Skin of body (tissue), 2 donors: ENCODE measurements around the gene CIT. TPM values are rescaled to one million over a fixed set of nuclear protein-coding genes. Genes with fewer than 3 reads are reported as not detected.
"Not testable (repeated sequence)": the region's sequence is repeated elsewhere in the genome, so short reads cannot be mapped to it uniquely, and the experiment has no call there.

Experiments
- DNase-seq: peaks from one replicate; lab custom pipeline; 2025; lab: John Stamatoyannopoulos, UW
- total RNA-seq: library from RNA; depleted of rRNA; stranded (reverse); fragments of >200 nt; gene quantifications from one replicate; pipeline ENCODE4 v1.2.3, GENCODE V29; 2014

The CIT gene
- total RNA-seq, 1 donor from 2014 or later, result 10.7 TPM

DNA sequence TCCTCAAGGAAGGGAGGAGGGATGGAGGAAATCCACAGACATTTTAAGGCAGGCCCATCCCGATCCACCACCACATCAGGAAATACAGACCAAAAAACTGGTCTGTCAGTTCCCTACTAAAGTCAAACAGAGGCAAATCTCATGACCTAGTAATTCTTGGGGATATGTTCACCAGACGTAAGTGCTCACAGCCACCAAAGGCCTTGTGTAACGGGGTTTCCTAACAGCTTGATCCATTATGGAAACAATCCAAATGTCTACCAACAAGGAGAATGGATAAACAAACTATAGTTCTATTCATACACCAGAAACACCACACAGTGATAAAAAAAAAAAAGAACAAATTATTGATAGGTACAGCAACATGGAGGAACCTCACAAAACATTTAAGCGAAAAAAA is 136.3 kb downstream of the CIT start:
- DNase-seq, result no peak

DNA sequence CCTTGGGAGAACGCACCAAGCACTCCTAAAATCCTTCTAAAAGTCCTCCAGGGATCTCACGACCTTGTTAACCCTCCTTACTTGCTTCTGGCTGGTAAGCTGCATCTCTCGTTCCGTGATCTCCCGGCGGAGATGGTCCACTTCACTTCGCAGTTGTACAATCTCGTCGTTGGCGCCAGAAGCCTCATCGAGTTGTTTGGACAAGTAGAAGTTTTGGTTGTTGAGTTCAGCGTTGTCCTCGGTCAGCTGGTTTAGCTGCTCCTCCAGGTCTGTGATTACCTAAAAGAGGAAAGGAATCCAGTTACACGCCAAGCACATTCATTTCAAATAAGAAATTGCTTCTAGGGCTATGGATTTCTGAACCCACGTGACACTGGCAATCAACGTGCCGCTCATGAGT is 142.0 kb downstream of the CIT start:
- DNase-seq, result no peak

DNA sequence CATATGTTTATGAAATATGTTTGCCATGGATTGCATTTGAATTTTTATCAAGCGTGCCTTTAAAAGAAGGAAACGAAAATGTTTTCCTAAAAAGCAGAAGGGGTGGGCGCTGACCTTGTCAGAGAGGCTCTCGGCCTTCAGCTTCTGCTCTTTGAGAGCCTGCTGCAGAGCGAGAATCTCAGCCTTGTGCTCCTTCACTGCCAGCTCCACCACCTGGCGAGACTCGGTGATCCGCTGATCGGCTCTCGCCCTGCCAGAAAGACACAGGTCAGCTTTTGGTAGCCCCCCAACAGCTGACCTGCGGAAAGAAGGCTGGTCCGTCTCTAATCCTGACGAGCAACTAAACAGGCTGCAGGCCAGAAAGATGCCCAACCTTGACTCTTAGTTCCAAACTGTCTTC is 146.7 kb downstream of the CIT start:
- DNase-seq, result no peak

DNA sequence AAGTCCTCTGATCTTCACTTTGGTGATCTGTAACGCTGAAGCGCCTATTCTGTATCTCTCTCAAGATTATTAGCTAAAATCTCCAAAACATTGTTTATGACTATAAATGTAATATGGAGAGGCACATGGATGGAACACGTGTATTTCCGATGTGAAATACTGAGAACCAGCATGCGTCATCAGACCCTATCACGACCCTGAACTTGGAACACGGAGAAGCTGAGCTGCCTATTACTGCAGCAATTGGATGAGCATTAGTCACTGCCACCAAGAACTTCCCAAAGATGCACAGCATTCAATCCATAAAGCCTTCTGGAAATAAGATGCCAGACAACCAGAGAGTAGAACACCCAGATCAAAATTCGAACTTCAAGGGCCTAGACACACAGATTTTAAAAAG is 147.2 kb downstream of the CIT start:
- no peak for DNase-seq

GRCh38 chr12:119728444-119728745 is 148.7 kb downstream of the CIT start:
- DNase-seq, result no peak

DNA sequence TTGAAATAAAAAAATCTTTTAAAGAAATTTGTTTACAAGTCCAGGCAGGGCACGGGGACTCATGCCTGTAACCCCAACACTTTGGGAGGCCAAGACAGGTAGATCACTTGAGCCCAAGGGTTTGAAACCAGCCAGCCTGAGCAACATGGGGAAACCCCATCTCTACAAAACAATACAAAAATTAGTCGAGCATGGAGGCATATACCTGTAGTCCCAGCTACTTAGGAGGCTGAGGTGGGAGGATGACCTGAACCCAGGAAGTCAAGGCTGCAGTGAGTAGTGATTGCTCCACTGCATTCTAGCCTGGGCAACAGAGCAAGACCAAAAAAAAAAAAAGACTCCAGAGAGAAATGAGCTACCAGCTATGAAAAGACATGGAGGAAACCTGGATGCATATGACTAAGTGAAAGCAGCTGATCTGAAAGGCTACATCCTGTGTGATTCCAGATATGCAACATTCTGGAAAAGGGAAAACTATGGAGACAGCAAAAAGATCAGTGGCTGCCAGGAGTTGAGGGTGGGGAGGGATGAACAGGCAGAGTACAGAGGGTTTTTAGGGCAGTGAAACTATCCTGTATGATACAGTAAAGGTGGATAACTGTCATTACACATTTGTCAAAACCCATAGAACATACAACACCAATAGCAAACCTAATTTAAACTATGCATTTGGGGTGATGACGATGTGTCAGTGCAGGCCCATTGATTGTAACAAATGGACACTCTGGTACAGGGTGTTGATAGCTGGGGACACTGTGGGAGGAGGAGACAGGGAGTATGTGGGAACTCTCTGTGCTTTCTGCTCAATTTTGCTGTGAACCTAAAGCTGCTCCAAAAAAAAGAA is 149.3 kb downstream of the CIT start:
- no peak for DNase-seq

DNA sequence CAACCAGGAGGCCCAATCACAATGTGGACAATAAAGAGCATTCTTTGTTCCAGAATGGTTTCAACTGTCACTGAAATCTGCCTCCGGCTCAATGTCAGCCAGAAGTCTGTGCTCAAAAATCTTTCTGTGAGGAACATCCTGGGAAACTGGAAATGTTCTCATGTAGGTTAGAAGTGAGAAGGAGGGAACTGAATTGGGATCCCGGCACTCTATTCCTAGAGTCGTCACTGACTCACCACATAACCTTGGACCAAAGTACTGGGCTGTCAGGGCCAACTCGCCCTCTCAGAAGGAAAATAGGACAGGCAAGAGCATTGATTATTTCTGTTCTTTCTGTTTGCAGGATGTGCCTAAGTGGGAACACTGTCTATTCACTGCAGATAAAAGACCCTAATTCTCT is 151.6 kb downstream of the CIT start:
- DNase-seq, result no peak

DNA sequence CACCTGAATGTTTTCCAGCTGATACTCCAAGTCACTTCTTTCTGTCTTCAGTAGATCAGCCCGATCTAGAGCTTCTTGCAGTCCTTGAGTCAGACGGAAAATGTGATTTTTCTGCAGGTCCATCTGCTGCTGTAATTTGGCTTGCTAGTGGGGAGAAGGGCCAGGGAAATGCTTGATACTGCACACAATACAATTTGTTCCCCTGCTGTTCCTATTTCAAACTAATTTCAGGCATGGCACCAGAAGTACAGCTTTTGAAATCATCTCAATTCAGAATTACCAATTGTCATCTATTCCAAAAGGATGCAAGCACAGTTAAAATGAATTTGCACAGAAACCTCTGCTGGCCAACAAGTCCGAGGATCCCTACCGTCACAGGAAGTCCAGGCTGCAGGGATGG is 155.8 kb downstream of the CIT start:
- no peak for DNase-seq

- no peak for DNase-seq
These were observed 156.8 kb downstream of the CIT start for GRCh38 chr12:119720349-119720748.

DNA sequence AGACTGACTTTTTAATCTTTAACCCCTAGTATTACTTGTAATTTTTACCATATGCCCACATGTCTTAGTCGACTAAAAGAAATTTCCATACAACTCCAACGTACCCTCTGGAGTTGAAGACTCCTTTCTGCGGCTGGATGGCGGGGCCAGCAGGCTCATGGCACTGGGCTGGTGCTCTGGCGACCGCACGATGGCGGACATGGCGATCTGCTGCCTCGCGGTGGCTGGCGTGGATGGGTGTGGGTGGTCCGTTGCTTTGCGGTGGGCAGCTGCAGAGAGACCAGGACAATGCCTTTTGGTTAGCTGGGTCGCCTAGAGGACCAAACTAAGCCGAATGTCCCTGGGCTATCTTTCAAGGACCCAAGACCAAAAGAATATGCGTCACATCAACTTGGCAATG is 159.0 kb downstream of the CIT start:
- no peak for DNase-seq

DNA sequence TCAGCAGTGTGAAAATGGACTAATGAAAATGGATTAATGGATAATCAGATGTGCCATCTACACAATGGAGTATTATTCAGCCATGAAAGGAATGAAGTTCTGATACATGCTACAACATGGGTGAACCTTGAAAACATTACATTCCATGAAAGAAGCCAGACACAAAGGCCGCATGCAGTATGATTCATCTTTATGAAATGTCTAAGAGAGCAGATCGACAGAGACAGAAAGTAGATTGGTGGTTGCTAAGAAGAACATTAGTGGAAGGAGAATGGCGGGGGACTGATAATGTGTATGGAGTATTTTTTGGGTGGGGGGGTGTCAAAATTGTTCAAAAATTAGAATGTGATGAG is 161.9 kb downstream of the CIT start:
- no peak for DNase-seq

DNA sequence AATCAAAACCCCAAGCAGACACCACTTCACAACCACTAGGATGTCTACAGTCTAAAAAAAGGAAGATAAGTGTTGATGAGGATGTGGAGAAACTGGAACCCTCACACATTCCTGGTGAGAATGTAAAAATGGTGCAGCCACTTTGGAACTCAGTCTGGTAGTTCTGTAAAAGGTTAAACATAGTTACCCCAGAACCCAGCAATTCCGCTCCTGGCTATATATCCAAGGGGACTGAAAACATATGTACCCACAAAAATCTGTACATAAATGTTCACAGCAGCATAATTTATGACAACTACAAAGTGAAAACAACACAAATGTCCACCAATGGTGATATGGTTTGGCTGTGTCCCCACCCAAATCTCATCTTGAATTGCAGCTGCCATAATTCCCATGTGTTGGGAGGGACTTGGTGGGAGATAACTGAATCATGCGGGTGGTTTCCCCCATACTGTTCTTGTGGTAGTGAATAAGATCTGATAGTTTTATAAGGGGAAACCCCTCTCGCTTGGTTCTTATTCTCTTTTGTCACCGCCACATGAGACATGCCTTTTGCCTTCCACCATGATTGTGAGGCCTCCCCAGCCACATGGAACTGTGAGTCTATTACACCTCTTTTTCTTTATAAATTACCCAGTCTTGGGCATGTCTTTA is 162.4 kb downstream of the CIT start:
- no peak for DNase-seq

- no peak for DNase-seq
These were observed 163.5 kb downstream of the CIT start for GRCh38 chr12:119713551-119714031.

- no peak for DNase-seq
These were observed 164.4 kb downstream of the CIT start for GRCh38 chr12:119712721-119713120.

DNA sequence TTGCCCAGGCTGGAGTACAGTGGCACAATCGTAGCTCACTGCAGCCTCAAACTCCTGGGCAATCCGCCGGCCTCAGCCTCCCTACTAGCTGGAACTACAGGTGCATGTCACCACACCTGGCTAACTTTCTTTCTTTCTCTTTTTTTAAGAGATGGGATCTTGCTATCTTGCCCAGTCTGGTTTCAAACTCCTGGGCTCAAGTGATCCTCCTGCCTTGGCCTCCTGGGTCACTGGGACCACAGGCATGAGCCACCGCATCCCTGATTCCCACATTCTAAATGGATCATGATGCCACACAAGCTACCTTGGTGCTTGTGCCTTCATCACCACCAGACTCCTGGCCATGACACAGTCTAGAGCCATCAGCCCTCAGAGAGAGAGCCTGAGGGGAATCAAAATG is 165.4 kb downstream of the CIT start:
- no peak for DNase-seq

GRCh38 chr12:119710965-119711551 is 166.1 kb downstream of the CIT start:
- DNase-seq, result no peak

DNA sequence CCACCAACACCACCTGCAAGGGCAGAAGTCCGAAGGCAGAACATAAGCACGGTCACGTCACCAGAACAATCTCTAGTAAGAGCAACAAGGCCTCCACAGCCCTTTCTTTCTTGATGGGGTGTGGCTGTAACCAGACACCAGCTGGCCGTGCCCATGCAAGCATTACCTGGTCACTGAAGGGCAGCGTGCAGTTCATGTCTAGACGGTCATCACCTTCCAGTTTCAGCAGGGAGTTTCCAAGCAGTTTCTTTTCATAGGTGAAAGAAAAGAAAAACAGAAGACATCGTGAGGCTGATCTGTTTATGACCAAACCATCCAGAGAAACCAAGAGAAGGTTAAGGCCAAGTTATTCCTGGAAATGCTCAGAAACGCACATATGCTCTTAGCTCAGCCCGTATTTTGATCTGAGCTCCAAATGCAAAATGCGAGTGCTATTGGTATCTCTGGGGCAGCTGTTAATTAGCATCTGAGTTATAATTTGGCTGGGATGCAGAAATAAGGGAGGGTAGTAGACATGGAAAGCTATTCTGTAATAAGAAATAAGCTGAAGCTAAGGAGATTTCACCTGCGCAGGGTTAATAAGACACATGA is 166.7 kb downstream of the CIT start:
- DNase-seq, result no peak

DNA sequence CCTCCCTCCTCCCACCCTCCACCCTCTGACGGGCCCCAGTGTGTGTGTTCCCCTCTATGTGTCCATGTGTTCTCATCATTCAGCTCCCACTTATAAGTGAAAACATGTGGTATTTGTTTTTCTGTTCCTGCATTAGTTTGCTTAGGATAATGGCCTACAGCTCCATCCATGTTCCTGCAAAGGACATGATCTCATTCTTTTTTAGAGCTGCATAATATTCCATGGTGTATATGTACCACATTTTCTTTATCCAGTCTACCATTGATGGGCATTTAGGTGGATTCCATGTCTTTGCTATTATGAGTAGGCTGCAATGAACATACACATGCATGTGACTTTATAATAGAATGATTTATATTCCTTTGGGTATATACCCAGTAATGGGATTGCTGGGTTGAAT is 170.7 kb downstream of the CIT start:
- not testable (repeated sequence) for DNase-seq

DNA sequence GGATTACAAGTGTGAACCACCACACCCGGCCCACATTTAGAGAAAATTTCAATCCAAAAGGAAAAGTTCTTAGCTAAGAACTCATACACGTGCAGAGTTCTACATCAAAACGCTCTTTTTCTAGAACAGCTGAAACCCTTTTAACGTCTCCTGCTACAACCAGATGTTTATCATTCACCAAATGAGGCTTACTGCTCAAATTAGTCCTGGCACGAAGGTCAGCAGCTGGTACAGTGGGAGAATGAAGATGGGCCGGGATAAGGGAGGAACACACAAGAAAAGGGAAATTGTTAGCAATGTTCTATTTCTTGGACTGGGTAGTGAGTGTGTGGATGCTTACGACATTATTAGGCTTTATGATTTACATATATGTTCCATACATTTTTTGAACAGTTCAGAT is 171.9 kb downstream of the CIT start:
- DNase-seq, result no peak

GRCh38 chr12:119704065-119704747 is 172.9 kb downstream of the CIT start:
- DNase-seq, result no peak

DNA sequence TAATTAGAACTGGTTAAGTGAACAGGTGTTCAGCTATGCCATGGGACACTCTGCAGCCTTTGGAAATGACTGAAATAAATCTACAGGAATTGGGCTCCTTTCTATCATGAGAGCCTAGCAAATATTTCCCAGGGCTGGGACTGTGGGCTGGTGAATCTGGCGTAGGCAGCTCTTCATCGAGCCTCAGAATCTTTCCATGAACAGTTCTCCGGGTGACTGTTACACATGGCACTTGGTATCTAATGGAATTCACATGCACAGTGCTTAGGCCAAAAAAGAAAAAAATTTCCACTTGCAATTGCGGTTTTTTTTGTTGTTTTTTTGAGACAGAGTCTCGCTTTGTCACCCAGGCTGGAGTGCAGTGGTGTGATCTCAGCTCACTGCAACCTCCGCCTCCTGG is 177.0 kb downstream of the CIT start:
- no peak for DNase-seq

GRCh38 chr12:119699199-119699760 is 177.8 kb downstream of the CIT start:
- DNase-seq, result no peak
